ENCODE results near the gene GABRG3.

The GABRG3 gene

DNA sequence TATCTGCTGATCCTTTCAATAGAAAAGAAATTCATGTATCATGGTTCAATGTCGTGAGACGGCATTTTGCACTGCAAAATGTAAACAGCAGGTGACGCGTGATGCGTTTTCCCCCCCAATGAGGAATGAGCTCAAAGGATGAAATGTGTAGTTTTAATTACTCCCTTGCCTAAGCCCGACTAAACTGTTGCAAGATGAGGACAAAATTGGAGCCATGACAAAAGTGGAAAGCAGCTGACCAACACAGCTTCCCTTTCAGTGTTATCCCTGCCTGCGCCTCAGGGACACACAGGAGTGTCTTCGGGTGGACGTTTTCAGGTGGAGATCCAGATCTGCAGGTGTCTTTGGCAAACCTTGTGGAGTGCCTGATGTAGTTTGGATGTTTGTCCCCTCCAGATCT is 92.0 kb downstream of the GABRG3 start:
- DNase-seq (ENCODE audit: low read depth in 2 of 2, low spot score in 1 of 2), result no peak

DNA sequence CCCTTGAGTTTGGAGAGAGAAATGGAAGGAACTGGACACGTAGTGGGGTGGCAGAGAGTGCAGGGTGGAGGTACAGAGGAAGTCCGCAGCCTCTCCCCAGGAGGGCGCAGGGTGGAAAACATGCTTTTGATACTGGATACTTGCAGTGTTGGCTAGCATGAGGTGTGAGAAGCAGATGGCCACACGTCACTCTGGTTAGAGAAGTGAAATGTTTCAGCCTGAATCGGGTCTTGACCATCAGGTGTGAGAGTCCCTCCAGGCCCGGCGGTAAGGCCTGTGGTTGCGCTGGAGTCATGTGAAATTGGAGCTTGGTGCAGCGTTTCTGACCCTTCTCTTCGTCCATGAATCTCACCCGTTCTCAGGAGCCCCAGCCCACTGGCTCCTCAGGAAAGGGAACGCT is 93.1 kb downstream of the GABRG3 start:
- DNase-seq (ENCODE audit: low read depth in 2 of 2, low spot score in 1 of 2), result no peak

DNA sequence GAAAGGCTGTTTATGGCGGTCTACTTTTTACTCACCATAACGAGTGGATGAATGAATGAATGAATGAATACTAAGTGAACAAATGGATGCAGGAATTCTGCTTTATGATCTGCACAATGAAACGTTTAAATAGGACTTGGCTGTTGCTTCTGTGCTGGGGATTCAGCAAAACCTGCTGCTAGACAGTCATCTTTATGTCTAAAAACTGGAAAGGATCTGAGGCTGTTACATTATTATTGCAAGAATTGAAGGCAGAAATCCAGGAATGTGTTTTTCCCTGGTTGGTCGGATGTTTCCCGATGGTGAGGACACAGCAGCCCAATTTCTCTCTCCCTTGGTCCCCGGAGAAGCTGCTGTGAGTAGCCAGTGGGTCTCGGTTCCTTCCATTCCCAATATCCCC is 94.2 kb downstream of the GABRG3 start:
- DNase-seq (ENCODE audit: low read depth in 2 of 2, low spot score in 1 of 2), result no peak

DNA sequence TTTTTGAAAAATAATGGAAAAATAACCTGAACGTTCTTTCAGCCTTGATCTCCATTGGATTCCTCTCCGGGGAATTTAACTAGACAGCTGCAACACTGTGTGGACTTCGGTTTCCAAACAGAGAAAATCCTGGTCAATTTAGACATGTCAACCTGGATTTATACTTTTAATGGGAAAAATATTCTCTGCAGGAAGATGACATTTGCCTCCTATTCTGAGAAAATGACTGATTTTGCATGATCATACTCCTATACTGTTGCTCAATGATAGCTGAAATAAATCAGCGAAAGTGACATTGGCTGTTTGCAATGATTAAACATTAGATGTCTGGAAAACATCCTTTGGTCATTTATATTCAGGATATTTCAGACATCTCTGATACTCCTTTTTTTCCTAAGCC is 94.8 kb downstream of the GABRG3 start:
- no peak for DNase-seq (ENCODE audit: low read depth in 2 of 2, low spot score in 1 of 2)

DNA sequence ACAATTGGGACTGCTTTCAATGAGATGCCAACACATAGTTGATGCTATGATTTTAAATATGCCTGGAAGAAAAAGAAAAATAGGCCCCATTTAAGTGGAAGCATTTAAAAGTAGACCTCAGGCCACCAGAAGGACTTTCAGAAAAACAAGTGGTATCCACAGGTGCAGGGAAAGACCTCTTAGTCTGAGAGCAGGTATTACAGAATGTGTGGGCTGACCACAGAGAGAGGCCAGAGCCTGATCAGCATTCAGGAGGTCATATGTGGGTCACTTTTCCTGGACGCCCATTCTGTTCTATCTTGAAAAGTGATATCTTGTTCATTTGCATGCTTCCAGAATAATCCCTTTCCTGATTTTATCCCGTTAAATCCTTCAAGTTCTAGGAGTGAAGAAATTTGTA is 95.5 kb downstream of the GABRG3 start:
- no peak for DNase-seq (ENCODE audit: low read depth in 2 of 2, low spot score in 1 of 2)

DNA sequence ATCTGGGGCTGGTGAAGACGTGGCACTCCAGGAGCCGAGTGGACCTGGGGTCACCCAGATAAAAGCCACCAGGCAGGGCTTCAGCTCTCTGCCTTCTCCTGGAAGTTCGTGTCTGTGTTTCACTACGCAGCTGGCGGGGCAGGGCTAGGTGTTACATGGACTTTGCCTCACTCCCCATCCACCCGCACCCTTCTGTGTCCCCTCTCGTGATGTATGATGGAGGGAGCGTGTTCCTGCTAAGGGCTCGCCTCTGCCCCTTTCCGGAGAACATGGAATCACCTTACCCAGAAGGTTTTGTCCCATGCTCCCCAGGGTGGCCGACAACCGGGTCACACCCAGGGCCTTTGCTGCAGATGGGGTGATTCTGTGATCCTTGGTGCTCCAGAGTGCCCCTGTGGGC is 96.2 kb downstream of the GABRG3 start:
- DNase-seq (ENCODE audit: low read depth in 2 of 2, low spot score in 1 of 2), result no peak

DNA sequence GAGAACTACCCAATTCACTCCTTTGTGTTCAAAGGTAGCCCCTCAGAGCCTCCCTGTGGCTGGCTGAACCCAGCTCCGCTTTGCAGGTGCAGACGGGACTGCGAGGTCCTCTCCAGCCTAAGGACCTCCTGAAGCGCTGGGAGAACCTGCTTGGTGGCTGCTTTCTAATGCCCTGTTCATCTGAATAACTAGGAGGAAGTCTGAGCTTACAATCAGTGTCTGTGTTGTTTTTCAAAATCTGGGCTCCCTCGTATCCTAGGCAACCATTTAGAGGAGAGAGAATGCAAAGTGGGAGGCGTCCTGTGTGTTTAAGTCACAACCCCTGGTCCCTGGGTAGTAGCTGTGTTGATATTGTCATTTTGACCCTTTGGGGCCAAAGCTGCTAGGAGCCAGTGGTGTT is 99.9 kb downstream of the GABRG3 start:
- no peak for DNase-seq (ENCODE audit: low read depth in 2 of 2, low spot score in 1 of 2)

DNA sequence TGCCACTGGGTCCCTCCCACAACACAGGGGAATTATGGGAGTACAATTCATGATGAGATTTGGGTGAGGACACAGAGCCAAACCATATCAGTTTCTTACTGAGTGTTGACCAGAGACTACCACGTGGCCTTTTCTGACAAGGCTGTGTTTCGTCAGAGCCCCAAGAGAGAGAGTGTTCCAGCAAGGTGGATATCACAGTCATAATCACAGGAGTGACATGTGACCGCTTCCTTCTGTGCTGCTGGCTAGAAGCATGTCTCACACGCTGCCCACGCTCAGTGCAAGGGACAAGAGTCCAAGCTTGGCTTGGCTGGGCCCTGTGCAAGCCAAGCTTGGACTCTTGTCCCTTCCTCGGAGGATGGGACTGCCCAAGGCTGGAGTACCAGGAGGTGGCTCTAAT is 103.2 kb downstream of the GABRG3 start:
- no peak for DNase-seq (ENCODE audit: low read depth in 2 of 2, low spot score in 1 of 2)

DNA sequence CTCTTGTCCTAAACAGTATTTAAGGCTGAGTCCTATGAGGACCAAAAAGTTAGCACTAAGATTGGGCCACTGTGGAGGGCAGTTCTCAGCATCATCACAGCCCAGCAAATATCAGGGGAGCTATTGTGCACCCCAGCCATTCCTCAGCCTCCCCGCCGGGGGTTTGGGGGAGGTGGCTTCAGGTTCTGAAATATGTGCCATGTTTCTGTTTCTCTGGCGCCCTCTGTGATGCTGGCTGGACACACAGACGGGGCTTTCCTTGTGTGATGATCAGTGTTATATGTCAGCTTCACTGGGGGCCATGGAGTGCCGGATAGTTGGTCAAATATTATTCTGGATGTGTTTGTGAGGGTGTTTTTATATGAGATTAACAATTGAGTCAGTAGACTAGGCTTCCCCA is 106.8 kb downstream of the GABRG3 start:
- DNase-seq (ENCODE audit: low read depth in 2 of 2, low spot score in 1 of 2), result no peak

DNA sequence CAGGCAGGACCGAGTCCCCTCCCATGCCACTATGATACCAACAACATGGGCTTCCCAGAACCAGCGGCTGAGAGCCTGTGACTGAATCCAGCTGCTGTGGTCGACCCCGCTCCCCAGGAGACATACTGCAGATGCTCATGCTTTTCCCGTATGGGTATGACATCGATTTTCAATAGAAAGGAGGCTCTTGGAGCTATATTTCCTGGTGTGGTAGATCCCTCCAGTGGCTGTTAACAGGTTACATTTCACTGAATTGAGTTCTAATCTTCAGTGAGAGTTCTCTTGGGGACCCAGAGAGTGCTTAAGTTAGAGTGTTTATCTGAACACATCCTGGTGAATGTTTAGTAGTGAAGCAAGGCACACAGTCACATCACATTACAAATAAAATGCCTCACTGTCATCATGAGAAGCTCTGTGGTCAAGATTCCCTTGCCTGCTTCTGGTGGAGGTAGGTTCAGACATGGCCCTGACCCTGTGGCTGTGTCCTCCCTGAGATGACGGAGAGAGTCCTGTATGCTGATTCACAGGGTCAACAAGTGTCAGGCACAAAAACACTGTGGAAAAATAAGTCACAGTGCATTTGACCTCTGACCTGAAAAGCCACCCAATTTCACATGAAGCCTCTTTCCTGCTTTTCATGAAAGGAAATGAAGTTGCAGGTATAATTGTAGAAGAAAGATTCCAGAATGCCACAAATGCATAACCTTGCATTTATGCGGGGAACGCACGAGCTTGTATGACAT is 110.9 kb downstream of the GABRG3 start:
- no peak for DNase-seq (ENCODE audit: low read depth in 2 of 2, low spot score in 1 of 2)

DNA sequence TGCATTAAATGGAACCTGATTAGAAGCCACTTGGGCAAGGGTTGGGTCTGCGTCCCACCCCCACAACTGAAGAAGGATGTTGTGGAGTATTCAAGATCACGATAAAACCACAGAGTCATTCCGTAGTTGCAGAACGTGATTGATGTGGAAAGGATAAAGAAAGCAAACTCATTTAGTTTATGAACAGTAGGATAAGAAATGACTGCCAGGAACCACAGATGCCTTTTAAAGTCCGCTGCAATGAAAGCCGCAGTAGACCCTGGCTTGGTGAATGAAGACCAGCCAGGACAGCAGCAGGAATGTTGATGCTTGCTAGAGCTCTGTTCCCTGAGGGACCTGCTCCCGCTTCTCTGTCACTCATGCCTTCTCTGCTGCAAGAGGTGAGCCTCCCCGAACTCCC is 111.5 kb downstream of the GABRG3 start:
- DNase-seq (ENCODE audit: low read depth in 2 of 2, low spot score in 1 of 2), result no peak

DNA sequence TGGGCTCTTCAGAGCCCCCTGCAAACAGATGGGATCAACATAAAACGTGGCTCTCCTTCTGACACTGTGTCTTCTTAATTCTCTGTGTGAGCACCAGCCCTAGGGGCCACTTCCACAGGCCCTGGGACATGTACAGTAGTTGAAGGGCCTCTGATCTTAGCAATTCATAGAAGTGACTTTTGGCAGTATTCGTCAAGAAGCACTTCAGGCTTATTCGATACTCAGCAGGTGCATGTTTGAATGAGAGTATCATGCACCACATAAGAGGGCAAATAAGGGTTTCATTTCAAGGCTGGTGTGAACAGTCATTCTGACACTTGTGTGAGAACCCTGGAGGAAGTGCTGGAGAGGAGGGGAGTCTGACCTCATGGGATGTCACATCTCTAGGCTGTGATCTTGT is 113.9 kb downstream of the GABRG3 start:
- no peak for DNase-seq (ENCODE audit: low read depth in 2 of 2, low spot score in 1 of 2)

DNA sequence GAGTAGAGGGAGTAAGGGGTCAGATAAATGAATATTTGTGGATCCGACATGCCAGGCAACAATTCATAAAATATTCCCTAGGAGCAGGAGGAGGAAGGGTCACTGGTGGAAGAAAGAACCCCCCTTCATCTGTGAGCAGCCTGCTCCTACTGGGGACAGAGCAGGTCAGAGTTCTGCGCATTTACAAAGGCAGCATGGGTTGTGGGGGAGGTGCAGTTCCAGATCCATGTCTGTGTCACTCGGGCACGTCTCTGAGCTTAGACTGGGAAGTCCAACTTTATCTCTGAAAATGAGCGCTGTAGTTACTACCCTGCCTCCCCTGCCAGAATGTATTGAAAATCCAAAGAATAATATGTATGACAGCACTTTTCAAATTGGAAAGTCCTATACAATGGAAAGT is 115.2 kb downstream of the GABRG3 start:
- DNase-seq (ENCODE audit: low read depth in 2 of 2, low spot score in 1 of 2), result no peak

DNA sequence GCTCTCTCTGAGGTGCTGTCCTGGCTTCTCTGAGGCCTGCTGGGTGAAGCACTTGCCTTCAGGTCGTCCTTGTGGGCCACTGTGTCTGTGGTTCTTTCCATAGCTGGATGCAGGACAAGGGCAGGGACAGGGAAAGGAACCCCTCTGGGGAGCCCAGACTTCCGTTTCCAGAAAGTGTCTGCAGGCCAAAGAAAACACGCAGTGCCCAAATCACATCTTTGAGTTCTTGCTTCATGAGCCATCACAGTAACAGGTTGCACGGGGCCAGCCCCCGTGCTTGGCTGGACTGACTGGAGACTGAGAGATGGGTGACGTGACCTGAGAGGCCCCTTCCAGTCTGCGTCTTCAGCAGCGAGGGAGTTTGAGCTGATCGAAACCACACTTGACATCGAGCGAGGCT is 115.8 kb downstream of the GABRG3 start:
- DNase-seq (ENCODE audit: low read depth in 2 of 2, low spot score in 1 of 2), result no peak

DNA sequence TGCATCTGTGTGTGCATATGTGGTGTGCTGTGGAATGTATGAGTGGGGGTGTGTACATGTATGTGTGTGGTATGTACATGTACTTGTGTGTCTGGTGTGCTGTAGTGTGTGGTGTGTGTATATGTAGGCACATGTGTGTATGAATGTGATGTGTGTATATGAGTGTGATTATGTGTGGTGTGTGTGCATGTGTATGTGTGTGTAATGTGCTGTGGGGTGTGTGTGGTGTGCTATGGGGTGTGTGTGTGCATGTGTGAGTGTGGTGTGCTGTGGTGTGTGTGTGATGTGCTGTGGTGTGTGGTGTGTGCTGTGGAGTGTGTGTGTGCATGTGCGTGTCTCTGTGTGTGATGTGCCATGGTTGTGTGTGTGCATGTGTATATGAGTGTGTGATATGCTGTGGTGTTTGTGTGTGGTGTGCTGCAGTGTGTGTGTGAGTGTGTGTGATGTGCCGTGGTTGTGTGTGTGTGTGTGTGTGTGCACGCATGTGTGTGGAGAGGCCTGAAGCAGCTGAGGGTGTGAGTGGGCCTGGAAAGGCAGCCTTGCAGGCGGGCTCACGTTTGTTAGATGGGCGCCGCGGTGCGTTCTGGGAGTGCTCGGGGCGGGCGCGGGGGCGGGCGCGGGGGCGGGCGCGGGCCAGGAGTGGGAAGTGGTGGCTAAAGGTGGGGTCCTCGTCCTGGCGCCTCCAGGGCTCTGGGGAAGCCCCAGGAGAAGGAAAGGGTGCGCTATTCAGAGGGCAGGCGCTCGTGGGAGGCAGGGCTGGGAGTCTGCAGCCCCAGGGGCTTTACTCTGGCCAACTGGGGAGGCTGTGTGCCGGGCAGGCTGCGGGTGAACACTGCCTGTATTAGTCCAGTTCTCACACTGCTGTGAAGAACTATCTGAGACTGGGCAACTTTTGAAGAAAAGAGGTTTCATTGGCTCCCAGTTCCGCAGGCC is 116.9 kb downstream of the GABRG3 start:
- DNase-seq (ENCODE audit: low read depth in 2 of 2, low spot score in 1 of 2), result no peak

DNA sequence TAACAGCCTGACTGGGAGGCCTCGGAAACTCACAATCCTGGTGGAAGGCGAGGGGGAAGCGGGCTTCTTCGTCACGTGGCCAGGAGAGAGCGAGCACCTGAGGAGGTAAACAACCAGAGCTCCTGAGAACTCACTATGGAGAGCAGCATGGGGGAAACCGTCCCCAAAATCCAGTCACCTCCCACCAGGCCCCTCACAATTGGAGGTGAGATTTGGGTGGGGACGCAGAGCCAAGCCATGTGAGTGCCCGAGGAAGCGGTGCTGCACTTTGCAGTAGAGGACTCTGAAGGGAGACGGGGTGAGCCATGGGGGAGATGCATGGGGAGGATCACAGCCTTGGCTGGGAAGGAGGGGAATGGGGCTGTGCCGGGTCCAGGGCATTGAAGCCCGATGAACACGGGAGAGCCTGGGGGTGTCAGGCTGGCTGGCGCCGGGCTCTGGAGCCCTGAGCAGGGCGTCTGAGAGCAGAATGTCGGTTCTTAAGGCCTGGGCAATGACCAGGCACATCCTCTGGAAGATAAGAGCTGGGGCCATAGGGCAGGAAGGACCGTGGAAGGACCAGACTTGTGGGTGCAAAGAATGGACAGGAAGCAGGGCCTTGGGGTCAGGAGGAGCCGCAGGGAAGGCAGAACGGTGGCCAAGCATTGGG is 117.7 kb downstream of the GABRG3 start:
- DNase-seq (ENCODE audit: low read depth in 2 of 2, low spot score in 1 of 2), result no peak

DNA sequence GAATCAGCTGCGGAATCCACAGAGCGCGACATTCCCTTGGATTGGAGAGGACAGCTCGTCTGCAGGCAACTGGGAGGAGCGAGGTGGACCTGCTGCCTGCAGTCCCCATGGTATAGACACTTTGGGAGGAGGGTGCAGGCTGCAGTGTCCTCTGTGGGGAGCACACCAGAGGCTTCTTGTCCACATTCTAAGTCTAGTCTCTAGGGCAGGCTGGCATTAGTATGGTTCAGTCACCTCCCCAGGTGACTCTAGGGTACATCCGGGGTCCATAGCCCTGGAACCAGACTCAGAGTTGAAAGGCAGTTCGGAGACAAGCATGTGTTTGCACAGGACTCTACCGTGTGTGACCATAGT is 118.2 kb downstream of the GABRG3 start:
- DNase-seq (ENCODE audit: low read depth in 2 of 2, low spot score in 1 of 2), result no peak

DNA sequence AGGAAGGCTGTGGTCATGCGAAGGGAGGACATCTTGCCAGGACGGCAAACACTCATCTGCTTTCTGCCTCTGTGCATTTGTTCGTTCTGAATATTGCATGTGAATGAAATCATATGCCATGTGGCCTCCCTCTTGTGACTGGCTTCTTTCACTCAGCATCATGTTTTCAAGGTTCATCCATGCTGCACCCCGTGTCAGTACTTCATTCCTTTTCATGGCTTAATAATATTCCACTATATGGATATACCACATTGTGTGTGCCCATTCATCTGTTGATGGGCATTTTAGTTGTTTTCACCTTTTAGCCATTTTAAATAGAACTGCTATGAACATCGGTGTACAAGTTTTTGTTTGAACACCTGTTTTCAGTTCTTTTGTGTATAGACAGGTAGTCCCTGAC is 118.7 kb downstream of the GABRG3 start:
- no peak for DNase-seq (ENCODE audit: low read depth in 2 of 2, low spot score in 1 of 2)

DNA sequence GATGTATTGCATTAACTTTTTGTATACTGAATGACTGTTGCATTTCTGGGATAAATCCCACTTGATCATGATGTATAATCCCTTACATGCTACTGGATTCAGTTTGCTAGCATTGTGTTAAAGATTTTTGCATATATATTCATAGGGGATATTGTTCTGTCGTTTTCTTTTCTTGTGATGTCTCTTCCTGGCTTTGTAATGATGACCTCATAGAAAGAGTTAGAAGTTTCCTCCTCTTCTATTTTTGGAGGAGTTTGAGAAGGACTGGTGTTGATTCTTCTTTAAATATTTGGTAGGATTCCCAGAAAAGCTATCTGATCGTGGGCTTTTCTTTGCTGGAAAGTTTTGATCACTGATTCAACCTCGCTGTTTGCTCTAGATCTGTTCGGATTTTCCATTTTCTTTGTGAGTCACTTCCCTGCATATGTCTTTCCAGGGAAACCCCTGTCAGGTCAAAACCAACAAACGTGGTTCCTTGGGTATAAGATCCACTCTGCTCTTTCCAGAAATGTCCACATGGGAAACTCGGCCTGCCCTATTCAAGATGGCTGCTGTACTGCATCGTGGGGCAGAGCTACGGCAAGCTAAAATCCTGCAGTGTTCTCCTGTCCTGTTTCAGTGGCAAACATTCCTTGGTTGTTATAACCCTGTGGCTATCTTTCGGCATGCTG is 120.4 kb downstream of the GABRG3 start:
- no peak for DNase-seq (ENCODE audit: low read depth in 2 of 2, low spot score in 1 of 2)

DNA sequence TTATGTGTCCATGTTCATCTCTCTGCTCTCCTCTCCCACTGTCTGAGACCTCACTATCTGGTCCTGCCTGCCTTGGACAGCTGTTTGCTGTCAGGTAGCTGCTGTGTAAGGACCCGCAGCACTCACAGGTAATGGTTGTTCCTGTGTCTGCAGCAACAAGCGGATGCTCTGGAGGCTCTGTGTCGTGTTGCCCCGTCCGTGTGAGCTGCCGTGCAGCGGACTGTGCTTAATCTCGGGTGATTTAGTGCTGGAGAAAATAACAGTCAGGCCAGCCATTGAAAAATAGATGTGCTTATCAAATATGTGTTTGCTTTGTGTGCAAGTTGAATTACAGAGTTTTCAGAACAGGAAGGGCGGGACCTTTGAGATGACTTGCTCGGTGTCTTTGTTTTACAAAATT is 121.4 kb downstream of the GABRG3 start:
- no peak for DNase-seq (ENCODE audit: low read depth in 2 of 2, low spot score in 1 of 2)

DNA sequence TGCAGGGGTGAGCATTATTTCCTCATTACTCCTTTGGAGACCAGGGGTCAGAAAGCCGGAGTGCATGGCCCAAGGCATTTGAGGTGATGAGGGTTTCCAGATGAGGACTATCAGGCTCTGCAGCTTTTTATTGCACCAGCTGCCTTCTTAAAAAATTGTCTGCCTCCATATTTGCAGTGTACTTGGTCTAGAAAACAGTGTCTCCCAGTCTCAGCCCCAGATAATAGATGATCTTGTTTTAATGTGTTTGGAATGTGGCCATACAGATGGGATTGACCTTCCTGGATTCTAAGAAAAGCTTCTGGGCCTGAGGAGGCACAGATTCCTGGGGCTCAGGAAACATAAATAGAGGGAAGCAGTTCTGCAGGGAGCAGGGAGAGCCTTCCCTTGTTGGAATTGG is 123.3 kb downstream of the GABRG3 start:
- no peak for DNase-seq (ENCODE audit: low read depth in 2 of 2, low spot score in 1 of 2)

Measured in stimulated activated CD8-positive, alpha-beta memory T cell treated with anti-CD3 and anti-CD28 coated beads, Interleukin-4, amount 100 ng/mL, for 4 hours (primary cell).